Testis (tissue), 2 donors: ENCODE data around the gene FARP1.

ENCODE experiments used
- POLR2A ChIP-seq: fragments of 450-650 bp; IDR thresholded peaks from one replicate; pipeline ENCODE4 v1.6.1; 2017; ENCODE audit warnings: antibody characterized with exemption, mild to moderate bottlenecking, moderate library complexity
- TF ChIP-seq, protein P1 (sequence below), 3 experiments: fragments of 450-650 bp in 2 of 3; fragments of 200-600 bp in 1 of 3; sonication (generic) in 1 of 3; IDR thresholded peaks; one replicate each; pipeline ENCODE4 v1.5.1; 2016 to 2019; ENCODE audit warnings: antibody characterized with exemption in 3 of 3, mild to moderate bottlenecking in 2 of 3, moderate library complexity in 1 of 3

DNA sequence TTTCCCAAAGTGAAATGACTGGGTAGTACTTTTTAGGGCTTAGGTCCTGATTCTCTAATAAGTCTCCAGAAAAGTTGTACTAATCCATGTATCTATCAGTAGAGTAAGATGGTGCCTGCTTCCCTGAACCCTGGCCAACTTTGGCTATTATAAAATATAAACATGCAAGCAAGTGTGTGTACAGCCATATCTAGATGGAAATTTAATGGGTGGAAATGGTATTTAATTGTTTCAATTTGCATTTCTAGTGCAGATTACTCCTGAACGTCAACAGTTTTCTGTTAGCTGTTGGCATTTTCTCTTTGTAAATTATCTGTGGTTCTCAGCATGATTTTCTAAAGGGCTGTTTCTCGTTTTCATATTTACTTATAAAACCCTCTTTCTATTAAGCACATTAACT lies 221.3 kb downstream of the FARP1 start:
- TF ChIP-seq, protein P1, sequence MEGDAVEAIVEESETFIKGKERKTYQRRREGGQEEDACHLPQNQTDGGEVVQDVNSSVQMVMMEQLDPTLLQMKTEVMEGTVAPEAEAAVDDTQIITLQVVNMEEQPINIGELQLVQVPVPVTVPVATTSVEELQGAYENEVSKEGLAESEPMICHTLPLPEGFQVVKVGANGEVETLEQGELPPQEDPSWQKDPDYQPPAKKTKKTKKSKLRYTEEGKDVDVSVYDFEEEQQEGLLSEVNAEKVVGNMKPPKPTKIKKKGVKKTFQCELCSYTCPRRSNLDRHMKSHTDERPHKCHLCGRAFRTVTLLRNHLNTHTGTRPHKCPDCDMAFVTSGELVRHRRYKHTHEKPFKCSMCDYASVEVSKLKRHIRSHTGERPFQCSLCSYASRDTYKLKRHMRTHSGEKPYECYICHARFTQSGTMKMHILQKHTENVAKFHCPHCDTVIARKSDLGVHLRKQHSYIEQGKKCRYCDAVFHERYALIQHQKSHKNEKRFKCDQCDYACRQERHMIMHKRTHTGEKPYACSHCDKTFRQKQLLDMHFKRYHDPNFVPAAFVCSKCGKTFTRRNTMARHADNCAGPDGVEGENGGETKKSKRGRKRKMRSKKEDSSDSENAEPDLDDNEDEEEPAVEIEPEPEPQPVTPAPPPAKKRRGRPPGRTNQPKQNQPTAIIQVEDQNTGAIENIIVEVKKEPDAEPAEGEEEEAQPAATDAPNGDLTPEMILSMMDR (IDR thresholded peaks at IDR 0.05), result no peak
- TF ChIP-seq POLR2A, result no peak
